Putamen (tissue), 1 donor: ENCODE results near the gene FBXW12.
"Not testable (repeated sequence)": the region's sequence is repeated elsewhere in the genome, so short reads cannot be mapped to it uniquely, and the experiment has no call there.

ENCODE experiments used
- DNase-seq: peaks from one replicate; pipeline ENCODE4 v3.0.0-alpha.2; 2016; ENCODE audit warnings: low spot score

Gene FBXW12

DNA sequence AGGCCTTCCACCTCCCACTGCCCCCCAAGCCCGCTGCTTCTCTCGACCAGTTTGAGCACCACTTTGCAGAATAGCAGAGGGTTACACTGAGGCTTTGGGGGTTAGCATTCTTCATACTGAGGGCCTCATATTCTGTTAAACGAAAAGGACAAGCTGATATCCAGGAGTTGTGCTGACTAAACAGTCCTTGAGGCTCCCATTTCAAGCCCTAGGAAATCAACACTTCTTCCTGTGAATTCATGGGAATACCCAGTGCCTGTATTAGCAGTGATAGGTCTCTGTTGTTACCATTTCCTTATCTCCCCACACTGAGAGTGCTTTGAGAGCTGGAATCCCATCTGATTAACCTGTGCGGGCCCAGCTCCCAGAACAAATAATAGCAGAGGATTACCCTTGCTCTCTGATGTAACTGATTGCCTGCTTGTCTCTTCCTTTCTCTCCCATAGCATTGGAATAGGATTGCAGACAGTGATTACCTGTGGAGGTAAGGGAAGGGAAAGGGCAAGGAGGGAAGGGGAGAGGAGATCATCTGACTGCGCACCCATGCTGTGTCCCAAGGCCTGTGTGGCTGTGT lies 930 bp downstream of the FBXW12 start:
- DNase-seq: no peak

DNA sequence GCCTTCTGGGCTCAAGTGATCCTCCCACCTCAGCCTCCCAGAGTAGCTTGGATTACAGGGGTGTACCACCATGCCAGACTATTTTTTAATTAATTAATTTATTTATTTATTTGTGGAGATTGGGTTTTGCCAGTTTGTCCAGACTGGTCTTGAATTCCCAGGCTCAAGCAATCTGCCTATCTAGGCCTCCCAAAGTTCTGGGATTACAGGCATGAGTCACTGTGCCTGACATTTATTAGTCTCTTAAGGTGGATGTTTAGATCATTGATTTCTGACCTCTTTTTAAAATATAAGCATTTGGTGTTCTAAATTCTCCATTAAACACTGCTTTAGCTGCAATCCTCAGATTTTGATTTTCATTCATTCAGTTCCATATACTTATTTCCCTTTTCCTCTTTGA lies 15.6 kb downstream of the FBXW12 start:
- no peak for DNase-seq

DNA sequence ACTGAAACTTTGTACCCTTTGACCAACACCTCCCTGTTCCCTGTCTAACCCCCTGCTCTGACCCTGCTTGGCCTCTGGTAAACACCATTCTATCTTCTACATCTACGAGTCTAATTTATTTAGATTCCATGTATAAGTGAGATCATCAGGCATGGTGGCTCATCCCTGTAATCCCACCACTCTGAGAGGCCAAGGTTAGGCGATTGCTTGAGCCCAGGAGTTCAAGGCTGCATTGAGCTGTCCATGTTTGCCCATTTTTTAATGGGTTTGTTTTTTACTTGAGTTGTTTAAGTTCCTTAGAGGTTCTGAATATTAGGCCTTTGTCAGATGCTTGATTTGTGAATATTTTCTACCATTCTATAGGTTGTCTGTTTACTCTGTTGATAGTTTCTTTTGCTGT lies 16.9 kb downstream of the FBXW12 start:
- no peak for DNase-seq

DNA sequence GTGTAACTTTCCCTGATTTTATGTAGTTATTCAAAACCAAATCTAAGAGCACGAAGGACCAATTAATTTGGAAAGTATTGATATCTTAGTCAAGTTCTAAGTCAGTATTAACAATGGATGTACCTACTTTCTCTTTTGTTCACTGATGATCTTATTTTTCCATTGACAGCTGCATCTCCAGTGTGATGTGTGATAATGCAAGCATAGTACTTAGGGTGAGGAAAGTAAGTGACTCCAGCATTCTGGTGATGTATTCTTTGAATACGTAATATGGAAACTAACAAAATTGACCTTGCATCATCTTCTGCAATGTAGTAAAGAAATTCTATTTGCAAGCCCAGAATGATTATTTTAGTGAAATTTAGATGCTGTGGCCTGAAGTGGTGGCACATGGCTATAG lies 22.4 kb downstream of the FBXW12 start:
- DNase-seq: no peak

DNA sequence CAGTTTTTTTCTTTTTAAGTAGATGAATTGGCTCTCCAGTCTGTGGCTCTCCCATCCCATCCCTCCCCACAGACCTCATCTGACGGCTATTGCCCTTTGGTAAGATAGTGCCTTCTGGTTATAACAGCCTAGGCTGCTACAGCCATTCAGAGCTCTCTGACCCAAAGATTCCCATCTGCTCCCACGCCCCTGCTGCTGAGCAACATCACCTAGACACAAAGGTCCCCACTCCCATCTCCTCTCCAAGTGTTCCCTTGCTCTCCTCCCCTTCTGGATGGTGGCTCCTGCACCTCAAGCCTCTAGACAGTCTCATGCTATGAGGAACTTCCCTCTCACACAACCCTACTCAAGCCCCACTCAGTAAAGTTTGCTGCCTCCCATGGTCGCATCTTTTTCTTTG lies 23.7 kb downstream of the FBXW12 start:
- DNase-seq: no peak

DNA sequence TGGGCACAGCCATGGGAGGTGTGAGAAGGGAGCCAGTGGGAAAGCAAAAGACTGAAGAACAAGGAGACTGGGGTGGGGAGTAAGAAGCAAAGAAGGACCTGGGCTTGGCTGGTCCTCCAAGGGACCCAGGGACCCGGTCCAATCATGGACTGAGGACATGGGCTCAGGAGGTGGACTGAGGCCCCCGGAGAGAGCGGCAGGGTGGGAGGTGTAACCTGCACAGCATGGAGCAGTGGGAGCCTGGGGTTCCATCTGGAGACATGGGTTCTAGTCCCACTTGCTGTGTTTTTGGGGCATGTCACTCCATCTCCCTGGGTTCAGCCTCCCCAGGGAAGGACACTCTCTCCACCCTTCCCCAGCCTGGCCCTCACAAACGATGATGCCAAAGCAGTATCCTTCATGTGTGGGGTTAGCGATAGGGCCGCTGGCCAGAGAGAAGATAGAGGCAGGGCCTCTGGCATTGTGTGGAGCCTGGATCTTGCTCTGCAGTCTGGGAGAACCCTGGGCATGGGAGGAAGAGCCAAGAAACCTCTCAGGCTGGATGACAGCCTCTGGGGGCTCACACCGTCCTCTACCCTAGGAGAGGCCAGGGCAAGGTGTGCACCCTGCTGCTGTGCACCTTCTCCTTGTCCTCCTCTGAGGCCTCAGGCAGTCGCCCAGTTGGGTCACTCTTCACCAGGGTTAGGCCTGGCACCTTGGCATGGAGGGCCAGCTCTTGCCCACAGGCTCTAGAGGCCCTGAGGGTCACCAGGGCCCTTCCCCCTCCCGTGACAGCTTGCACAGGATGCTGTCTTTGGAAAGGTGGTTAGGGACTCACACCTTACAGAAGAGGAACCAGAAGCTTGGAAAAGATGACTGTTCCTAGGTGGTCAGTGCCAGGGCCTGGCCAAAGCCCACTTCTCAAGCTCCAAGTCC lies 26.0 kb downstream of the FBXW12 start:
- no peak for DNase-seq

DNA sequence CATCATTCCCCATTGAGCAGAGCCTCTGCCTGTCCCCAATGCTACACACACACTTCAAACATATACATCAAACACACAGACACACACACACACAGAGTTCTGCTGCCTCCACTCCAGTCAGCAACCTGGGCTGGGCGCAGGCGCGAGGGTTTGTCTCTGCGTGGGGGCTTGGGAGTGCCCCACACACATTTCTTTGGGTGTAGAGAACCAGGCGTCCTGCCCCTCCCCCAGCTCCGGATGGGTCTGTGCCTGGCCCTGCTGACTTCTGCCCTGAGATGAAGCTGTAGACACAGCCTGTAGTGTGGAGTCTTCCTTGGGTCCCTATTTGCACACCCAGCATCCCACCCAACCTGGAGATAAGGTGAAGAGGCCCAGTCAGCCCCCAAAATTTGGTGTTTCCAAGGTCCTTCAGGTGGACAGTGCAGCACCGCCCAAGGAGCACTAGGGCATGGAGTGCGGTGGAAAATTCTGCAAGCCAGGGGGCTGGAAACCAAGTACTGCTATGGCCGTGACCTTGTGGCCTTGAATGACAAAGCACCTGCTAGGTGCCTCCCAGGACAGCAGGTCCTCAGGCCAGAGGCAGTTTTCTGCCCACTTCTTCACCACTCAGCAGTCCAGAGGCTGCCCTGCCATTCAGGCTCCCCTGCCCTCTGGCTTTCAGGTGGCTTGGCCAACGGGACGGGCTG lies 26.8 kb downstream of the FBXW12 start:
- DNase-seq: no peak

DNA sequence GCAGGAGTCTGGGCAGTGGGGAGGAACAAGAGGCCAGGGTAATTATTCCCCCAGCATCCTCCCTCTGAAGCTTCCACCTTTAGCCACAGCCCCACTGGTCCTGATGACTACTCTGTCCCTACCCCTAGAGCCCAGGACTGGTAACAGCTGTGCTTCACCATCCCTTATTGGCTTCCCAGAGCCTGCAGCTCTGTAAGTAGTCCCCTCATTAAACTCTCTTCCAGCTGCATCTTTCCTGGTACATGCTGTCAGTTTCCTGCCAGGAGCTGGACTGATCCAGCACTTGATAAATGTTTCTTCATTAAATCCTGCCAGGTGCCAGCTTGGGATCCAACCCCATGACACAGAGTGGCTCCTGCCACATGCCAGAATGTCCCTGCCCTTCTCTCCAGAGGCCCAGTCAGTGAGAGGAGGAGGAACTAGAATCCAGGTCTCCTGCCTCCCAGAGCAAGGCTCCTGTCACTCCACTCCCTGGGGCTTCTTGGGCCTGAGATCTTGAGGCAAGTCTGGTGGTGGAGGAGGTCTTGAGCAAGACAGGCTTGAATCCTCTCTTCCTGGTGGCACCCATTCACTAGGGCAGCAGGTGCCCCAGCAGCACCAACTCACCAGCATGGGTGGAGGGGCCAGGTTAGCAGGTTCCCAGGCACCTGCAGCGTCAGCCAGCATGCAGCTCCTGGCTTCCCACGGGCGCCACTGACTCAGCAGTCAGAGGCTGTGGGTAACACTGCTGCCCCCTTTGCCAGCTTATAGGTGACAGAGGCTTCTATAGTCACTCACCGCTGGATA lies 27.6 kb downstream of the FBXW12 start:
- no peak for DNase-seq

DNA sequence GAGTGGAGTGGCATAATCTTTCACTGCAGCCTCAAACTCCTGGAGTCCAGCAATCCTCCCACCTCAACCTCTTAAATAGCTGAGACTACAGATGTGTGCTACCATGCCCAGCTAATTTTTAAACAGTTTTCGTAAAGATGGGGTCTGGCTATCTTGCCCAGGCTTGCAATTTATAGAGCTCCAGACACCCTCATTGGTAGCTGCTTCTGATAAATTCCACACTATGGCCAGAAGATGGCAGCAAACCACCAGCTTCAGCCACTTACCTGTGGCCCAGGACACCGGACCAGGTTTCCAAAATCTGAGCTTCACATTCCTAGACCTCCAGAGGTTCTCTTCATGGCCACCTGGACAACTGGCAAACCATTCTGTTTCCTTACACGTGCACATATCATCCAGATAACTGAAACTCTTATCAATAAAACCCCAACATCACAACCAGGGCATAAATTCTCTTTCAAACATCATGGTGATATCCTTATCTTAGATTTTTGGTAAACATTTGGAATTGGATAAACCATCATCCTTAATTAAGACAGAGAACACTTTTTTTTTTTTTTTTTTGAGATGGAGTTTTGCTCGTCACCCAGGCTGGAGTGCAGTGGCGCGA lies 28.9 kb downstream of the FBXW12 start:
- DNase-seq: no peak

DNA sequence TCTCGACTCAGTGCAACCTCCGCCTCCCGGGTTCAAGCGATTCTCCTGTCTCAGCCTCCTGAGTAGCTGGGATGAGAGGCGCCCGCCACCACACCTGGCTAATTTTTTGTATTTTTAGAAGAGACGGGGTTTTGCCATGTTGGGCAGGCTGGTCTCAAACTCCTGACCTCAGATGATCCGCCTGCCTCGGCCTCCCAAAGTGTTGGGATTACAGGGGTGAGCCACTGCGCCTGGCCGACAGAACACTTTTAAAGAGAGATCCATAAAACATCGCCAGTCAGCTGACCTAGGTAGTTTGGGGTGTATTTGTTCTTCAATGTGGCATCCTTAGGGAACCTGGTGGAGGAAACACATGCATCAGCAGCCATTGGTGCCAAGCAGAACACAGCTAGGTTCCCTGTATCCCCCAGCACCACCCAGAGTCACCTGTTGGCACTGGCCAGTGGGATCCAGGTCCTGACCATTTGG lies 29.4 kb downstream of the FBXW12 start:
- not testable (repeated sequence) for DNase-seq

DNA sequence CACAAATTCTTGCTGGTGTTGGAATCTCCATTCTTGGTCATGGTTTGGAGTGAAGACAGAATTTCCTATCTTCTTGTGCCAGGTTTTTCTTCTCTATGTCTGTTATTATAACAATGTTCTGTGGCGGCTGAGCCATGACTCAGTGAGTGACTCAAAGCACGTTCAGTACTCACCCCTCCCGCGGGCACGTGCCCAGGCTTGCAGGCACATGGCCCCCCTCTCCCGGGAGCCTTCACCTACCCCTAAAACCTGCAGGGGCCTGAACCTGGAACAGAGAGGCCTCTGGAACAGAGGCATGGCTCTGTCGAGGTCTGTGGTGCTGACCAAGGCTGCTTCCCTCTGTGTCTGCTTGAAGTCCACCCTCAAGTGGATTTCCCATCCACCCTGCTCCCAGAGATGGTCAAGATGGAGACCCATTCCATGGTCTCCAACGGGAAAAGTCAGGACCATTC lies 30.3 kb downstream of the FBXW12 start:
- DNase-seq: no peak

DNA sequence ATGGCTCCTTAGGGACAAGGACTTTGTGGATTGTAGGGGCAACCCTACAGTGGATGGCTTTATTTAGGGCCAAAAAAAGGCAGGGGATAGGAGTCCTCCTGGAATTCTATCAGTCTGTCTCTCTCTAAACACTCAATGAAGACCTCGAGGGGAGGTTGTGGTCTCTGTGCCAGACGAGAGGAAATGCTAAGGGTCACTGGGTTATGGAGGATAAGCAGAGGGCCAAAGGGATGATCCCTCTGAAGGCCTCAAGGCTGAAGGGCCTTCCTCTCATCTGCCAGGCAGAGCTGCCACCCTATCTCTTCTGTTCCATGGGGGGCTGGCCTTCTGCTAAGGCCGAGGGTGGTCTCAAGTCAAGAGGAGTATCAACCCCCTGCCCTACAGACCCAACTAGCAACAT lies 30.9 kb downstream of the FBXW12 start:
- no peak for DNase-seq

DNA sequence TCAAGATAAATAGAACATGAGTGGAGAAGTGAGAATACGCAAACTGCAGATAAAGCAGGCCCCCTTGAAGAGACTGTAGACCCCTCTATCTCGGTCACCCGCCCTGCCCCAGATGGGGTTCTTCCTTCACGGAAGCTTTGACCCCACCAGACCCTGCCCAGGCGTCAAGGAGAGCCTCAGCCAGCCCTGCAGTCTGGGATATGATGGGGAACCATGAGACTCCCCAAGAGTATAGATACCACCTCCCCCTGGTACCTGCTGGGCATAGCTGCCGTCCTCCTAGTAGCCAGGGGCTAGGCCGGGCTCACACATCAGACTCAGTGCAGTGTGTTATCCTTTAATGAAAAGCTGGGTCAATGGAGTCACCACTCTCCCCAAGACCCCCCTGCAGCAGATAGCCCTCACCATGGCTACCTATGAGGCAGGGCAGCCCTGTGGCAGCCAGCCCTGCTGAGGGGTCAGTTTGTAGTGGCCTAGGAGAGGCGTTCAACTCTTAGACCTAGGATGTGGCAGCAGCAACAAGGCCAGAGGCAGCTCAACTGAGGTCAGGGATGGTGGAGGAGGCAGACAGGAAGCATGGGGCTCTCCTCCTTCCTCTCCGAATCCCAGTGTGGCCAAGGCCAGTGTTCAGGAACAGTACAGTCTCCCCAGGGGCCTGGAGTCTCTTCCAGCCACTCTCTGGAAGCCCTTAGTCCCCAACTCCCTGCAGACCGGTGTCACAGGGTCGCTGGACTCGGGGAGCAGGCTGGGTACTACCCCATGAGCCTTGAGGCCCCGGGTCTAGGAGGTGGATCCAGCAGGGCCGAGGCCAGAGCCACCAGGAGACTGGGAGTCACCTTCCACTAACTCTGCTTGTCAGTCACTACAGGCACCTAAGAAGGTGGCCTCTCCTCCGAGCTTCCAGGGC lies 31.8 kb downstream of the FBXW12 start:
- DNase-seq: no peak

DNA sequence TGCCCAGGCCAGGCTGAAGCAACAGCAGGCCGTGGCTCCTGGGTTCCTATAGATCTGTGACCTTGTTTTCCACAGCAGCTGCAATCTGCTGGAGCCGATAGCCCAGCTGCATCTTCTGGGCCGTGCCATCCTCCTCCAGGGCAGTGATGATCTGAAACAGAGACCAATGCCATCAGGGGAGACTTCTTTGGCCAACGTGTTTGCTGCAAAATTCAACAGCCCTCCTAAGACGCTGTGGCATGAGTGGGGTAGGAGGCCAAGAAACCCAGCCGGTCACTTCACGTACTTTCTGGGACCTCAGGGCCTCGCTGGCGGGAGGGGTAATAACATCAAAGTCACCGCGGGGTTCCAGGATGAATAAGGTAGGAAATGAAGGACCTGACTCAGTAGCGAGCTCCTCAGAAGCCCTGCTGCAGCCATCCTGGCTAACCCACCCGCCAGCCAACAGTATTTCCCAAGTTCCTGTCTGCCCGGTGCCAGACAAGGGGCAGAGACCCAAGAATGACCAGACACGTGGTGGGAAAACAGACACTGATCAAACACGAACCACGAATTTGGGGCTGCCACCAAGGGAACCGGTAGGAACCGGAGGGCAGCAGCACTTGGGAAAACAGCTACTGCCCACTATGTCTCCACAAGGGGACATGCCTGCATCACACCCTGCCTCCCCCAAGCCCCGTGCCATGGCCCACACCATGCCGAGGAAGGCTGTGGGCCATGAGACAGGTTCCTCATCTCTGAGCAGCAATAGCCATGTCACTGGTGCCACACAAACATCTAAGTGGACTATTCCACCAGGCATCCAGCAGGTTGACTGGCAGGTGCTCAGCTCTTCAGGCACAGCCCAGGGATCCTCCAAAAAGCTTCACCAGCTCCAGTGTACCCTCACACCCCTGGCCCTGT lies 32.7 kb downstream of the FBXW12 start:
- no peak for DNase-seq

DNA sequence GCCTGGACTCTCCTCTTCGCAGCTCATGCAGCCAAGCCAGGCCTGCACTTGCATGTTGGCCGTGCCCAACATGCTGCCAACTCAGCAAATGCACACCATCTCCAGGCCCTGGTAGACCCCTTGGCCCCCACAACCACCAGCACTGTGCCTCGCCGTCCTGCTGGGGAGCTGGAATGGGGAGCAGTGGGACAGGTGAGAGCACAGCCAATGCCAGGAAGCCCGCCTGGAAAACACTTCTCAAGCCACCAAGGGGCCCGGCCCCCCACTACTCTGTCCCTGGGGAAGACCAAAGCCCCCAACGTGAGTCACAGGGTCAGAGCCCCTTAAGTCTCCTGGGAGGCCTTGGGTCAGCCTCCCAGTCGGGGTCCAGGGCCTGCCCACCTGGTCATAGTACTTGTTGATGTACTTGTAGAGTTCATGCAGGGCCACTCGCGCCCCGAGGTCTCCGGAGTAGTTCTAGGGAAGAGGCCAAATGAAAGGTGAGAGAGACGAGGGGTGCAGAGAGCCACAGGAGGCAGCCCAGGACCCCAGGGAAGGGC lies 33.4 kb downstream of the FBXW12 start:
- no peak for DNase-seq

DNA sequence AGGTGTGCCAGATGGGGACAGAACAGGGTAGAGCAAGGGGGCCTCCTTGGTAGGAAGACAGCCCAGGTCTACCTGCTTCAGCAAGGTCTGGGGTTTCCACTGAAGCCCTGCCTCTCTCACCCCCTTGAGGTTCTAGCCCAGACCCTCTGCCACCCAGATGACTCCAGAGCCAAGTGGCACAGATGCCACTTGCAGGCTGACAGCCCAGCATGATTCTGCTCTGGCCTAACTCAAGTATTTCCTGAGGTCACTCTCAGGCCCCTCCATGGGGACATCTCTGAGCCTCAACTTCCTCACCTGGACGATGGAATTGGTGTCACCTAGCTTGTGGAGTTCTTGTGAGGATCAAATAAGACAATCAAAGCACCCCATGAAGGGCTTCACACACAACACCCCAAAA lies 34.0 kb downstream of the FBXW12 start:
- DNase-seq: no peak

DNA sequence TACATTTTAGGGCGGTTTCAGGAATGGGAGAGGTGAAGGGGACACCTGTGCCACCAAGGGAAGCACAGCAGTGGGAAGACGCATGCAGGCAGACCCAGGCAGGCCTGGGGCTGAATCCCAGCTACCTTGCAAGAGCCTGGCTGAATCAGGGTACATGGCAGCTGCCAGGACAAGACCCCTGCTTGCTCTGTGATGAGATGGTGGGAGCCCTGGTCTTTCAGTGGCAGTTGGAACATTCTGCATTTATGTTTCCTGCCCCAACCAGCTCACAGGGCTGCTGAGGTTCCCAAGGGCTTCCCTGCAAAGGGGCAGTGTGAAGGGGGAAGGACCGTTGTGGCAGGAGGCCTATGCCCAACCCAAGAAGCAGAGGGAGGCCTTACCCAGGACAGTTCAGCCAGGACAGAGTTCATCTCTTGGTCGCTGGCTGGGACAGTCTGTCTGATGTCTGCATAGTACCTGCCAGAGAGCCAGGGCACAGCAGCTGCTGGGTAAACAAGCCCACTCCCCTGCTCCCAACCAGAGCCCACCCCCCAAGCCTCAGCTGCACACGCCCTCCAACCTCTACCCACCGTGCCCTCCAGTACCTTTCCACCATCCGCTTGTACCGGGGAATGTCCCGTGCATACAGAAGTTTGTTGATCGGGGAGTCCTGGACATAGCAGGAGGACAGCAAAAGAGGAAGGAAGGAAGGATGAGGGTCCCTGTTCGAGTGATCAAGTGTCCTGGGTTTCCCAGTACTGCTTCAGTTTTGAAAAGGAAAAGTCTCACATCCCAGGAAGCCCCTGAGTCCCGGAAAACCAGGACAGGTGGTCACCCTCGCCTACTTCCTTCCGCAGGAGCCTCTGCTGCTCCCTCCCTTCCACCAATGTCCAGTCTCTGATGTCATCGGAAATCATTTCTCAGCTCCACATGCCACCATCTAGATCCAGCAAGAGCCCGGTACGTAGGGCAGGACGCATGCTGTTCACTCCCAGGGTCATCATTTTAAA lies 34.7 kb downstream of the FBXW12 start:
- no peak for DNase-seq

DNA sequence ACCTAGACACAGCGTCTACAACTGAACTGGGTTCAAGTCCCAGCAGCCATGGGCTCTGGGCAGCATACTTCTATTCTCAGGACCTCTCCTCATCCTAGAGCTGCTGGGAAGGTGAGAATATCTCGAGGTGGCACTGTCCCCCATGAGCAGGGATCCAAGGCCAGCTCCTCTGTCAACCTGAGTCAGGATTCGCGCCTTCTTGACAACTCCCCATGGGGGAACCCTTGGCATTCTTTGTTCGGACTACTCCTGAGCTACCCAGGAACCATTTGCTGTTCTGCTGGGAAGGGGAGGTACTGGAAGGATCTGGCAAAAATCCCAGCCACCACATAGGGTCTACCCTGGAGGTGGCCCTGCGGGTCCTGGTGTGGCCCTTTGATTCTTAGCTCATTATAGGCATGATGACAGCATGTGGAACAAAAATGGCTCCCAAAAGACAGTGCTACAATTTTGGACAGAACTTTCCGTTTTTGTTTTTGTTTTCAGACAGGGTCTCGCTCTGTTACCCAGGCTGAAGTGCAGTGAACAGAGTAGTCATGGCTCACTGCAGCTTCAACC lies 35.6 kb downstream of the FBXW12 start:
- DNase-seq: no peak
